Ishikawa (cell line): ENCODE measurements around the gene APOH.

Experiments
- CEBPB ChIP-seq: IDR thresholded peaks from 2 replicates; pipeline ENCODE4 v1.6.1; 2012
- CREB1 ChIP-seq: IDR thresholded peaks from 2 replicates; pipeline ENCODE4 v1.6.1; 2012; ENCODE audit warnings: low read depth
- EGR1 ChIP-seq: IDR thresholded peaks from 2 replicates; pipeline ENCODE4 v1.6.1; 2012
- EP300 ChIP-seq: IDR thresholded peaks from 2 replicates; pipeline ENCODE4 v1.6.1; 2012; ENCODE audit warnings: borderline replicate concordance
- FOXM1 ChIP-seq: IDR thresholded peaks from 2 replicates; pipeline ENCODE4 v1.6.1; 2012; ENCODE audit warnings: low read depth, borderline replicate concordance
- NFIC ChIP-seq: IDR thresholded peaks from 2 replicates; pipeline ENCODE4 v1.6.1; 2012
- RAD21 ChIP-seq: IDR thresholded peaks from 2 replicates; pipeline ENCODE4 v1.6.1; 2012; ENCODE audit warnings: low read depth
- TAF1 ChIP-seq: IDR thresholded peaks from 2 replicates; pipeline ENCODE4 v1.6.1; 2012; ENCODE audit warnings: low read depth, mild to moderate bottlenecking
- TCF12 ChIP-seq: IDR thresholded peaks from 2 replicates; pipeline ENCODE4 v1.6.1; 2012; ENCODE audit warnings: low read depth
- TEAD4 ChIP-seq: IDR thresholded peaks from 2 replicates; pipeline ENCODE4 v1.6.1; 2012
- YY1 ChIP-seq: IDR thresholded peaks from 2 replicates; pipeline ENCODE4 v1.6.1; 2012; ENCODE audit warnings: low read depth
- ZBTB7A ChIP-seq: IDR thresholded peaks from 2 replicates; pipeline ENCODE4 v1.6.1; 2012; ENCODE audit warnings: low read depth
- TF ChIP-seq, protein P1 (sequence below): IDR thresholded peaks from 2 replicates; pipeline ENCODE4 v1.6.1; 2012
- TF ChIP-seq, protein P2 (sequence below): IDR thresholded peaks from 2 replicates; pipeline ENCODE4 v1.6.1; 2012
- TF ChIP-seq, protein P3 (sequence below): IDR thresholded peaks from 2 replicates; pipeline ENCODE4 v1.6.1; 2012; ENCODE audit warnings: low read depth, mild to moderate bottlenecking

Gene APOH

DNA sequence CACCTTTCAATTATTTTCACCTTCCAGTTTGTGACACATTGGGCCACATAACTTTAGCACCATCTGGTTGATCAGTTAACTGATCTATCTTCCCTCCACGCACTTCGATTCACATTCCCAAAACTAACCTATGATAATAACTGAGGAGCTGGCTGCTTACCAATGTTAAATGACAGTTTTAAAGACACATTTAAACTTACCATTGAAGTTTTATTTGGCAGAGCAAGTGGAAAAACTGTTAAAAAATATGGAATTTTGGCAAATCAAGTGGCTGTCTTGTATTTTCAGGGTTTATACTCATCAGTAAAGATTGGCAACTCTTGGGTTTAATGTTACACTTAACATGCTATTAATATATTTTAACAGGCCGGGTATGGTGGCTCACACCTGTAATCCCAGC lies 5.4 kb upstream of the APOH start:
- TF ChIP-seq, protein P1, sequence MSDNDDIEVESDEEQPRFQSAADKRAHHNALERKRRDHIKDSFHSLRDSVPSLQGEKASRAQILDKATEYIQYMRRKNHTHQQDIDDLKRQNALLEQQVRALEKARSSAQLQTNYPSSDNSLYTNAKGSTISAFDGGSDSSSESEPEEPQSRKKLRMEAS: no peak
- TF ChIP-seq EGR1 (no peak), CEBPB (no peak), ZBTB7A (no peak), TCF12 (no peak), TAF1 (no peak)

DNA sequence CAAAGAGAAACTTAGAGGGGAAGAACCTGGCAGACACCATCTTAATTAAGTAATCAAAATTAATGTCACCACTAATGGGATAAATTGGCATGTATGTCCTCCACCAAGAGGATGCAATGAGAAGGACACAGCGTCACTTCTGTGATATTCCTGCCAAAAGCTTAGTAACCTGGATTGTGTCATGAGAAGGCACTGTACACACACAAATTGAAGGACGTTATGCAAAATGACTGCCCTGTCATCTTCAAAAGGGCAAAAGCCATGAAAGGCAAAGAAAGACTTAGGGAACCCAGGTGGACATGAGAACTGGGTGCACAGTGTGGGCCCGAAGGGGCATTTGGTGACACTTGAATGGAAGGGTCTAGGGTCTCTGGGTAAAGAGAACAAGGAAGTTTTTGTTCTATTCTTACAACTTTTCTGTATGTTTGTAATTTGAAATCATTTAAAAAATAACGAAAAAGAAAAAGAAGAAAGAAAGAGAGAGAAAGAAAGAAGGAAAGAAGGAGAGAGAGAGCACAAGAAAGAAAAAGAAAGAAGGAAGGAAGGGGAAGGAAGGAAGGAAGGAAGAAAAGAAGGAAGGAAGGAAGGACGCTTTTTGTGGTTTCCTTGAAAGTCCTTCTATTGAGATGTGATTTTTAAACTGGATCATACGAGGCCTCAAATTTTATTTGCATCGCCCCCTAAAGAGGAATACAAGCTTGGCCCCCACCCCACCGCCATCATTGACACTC lies 4.0 kb upstream of the APOH start:
- TF ChIP-seq RAD21 (no peak), TAF1 (no peak), EGR1 (no peak), TEAD4 (no peak), CEBPB (no peak), FOXM1 (no peak), EP300 (no peak), YY1 (no peak), ZBTB7A (no peak), CREB1 (no peak), TCF12 (no peak), NFIC (no peak)
- TF ChIP-seq, protein P2, sequence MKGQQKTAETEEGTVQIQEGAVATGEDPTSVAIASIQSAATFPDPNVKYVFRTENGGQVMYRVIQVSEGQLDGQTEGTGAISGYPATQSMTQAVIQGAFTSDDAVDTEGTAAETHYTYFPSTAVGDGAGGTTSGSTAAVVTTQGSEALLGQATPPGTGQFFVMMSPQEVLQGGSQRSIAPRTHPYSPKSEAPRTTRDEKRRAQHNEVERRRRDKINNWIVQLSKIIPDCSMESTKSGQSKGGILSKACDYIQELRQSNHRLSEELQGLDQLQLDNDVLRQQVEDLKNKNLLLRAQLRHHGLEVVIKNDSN: no peak
- TF ChIP-seq, protein P1: no peak
- TF ChIP-seq, protein P3, sequence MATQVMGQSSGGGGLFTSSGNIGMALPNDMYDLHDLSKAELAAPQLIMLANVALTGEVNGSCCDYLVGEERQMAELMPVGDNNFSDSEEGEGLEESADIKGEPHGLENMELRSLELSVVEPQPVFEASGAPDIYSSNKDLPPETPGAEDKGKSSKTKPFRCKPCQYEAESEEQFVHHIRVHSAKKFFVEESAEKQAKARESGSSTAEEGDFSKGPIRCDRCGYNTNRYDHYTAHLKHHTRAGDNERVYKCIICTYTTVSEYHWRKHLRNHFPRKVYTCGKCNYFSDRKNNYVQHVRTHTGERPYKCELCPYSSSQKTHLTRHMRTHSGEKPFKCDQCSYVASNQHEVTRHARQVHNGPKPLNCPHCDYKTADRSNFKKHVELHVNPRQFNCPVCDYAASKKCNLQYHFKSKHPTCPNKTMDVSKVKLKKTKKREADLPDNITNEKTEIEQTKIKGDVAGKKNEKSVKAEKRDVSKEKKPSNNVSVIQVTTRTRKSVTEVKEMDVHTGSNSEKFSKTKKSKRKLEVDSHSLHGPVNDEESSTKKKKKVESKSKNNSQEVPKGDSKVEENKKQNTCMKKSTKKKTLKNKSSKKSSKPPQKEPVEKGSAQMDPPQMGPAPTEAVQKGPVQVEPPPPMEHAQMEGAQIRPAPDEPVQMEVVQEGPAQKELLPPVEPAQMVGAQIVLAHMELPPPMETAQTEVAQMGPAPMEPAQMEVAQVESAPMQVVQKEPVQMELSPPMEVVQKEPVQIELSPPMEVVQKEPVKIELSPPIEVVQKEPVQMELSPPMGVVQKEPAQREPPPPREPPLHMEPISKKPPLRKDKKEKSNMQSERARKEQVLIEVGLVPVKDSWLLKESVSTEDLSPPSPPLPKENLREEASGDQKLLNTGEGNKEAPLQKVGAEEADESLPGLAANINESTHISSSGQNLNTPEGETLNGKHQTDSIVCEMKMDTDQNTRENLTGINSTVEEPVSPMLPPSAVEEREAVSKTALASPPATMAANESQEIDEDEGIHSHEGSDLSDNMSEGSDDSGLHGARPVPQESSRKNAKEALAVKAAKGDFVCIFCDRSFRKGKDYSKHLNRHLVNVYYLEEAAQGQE: no peak

DNA sequence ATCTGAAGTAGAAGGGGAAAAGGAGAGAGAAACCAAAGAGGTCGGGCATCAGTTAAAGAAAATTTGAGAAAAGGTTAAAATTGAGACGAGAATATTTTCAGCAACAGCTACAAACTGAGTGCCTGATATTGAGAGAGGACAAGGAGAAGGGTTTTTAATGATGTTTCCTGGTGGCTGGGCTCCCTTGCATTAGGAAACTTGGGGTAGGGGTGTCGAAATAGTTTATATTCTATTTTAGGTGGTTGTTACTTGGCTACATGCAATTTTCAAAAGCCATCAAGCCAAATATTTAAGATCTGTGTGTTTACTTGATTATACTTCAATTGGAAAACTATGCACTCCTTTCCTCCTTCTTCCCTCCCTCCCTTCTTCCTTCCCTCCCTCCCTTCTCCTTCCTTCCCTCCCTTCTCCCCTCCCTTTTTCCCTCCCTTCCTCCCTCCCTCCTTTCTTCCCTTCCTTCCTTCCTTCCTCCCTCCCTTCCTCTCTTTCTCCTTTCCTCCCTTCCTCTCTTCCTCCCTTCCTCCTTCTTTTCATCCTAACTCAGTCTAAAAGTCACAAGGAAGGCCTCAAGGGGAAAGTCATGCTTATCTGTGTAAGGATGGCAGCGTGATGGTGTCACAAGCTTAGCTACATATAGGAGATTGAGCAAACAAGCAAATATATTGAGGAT lies 1.8 kb upstream of the APOH start:
- TF ChIP-seq CEBPB (no peak), YY1 (no peak), TCF12 (no peak), FOXM1 (no peak), TAF1 (no peak), EGR1 (no peak), RAD21 (no peak)
- TF ChIP-seq, protein P2: no peak
- TF ChIP-seq, protein P1: no peak

DNA sequence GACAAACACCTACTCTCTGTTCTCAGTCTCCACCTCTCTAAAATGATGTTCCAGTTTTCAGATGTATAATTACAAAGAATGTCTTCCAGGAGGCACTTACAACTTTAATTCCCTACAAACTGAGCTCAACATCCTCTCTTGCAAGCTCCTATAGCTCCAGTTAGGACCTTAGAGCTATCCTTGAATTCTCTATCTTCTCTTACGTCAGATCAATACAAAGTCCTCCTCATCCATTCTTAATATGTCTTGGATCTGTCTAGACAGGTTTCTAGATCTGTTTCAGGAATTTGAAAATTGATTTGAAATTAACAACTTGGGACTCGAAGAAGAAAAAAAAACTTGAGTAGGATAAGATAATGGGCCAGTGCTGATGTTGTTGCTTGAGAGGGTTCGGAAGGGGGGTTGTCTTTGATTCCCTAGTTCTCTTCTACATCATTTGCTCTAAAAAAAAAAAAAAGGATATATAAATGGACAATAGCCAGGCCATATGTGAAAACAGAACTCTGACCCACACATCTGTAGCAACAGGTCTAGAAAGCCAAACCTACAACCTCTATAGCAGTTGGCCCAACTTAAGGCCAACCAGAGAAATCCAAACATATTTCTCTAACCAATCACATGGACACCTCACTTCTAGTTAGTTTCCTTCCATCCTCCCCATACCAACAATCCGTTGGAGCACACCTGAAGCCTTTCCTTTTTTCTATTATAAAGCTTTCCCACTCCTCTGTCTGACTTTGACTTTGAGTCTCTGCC lies 746 bp upstream of the APOH start:
- TF ChIP-seq ZBTB7A (no peak), FOXM1 (no peak), EGR1 (no peak), YY1 (no peak), TCF12 (no peak), CREB1 (no peak), CEBPB (no peak), NFIC (no peak), RAD21 (no peak), TAF1 (no peak)
- TF ChIP-seq, protein P1: no peak

DNA sequence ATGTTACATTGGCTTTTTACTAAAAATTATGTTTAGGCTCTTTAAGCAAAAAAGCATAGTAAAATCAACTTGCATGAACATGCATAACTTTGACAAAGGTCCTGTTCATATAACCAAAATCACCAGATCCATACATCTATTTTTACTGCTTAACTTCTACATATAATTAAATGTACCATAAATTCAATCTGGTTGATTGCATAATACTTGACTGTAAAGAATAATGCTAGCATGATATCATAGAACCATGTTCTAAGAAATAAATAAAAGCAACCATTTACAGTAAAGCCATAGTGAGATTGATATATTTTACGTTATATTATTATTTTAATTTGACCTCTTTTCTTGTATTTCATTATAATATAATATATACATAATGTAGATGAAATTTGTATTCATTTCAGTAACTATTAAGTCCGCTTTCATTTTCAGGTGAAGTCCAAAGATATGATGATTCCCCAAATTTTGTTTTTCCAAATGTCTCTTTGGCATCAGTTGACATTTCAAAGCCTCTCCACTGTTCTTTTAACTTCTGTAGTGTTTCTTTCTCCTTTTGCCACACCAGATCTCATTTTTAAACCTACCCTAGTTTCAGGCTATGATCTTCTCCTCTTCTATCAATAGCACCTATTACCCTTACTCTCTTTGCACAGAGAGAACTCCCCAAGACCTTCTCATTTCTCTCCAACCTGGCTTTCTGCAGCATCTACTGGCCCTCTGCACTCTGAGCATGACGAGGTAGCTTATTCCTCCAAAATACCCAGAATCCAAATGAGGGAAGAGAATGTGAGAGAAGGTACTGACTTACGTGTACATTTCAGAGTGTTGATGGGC lies 1.8 kb downstream of the APOH start:
- TF ChIP-seq, protein P1: no peak
- TF ChIP-seq EGR1: no peak
- TF ChIP-seq CEBPB: no peak
- TF ChIP-seq TAF1: no peak
- TF ChIP-seq EP300: no peak
- TF ChIP-seq, protein P2: no peak
- TF ChIP-seq TCF12: no peak
- no peak for TF ChIP-seq FOXM1
- no peak for TF ChIP-seq ZBTB7A
- no peak for TF ChIP-seq TEAD4
- TF ChIP-seq, protein P3: no peak
- no peak for TF ChIP-seq YY1
- TF ChIP-seq RAD21: no peak
- no peak for TF ChIP-seq CREB1
